ENCODE results near the gene ABCA3. TPM values are rescaled to one million over a fixed set of nuclear protein-coding genes. Genes with fewer than 3 reads are reported as not detected.

ABCA3 gene
- total RNA-seq, 1 donor from 2014 or later = 21.4 TPM

DNA sequence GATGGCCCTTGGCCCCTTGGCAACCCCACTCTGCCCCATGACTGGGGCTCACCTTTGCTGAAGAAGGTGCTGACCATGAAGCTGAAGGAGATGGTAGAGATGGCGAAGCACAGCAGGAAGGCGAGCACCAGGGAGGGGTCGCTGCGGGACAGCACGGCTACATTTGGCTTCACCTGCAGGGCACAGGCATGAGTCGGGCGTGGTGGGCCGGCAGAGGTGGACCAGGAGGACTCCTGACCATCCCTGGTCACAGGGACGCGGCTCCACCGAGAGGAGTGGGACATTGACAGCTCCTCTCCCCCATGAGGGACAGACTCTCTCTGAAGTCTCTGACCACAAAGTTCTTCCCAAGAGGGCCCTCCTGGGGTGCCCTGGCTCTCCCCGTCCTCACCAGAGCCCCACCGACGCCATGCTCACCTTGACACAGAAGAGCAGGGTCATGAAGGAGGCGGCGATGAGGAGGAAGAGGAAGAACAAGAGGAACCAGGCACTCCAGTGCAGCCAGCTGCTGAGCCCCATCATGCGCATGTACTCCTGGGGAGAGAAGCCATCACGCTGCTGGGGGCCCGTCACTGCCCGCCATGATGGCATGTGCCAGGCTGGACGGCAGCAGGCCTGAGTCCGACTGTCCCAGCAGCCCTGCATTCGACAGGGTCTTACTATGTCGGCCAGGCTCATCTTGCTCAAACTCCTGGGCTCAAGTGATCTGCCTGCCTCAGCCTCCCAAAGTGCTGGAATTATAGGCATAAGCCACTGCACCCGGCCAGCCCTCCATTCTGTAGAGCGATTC is 23.1 kb downstream of the ABCA3 start:
- no peak for DNase-seq (ENCODE audit: low read depth in 2 of 2)

DNA sequence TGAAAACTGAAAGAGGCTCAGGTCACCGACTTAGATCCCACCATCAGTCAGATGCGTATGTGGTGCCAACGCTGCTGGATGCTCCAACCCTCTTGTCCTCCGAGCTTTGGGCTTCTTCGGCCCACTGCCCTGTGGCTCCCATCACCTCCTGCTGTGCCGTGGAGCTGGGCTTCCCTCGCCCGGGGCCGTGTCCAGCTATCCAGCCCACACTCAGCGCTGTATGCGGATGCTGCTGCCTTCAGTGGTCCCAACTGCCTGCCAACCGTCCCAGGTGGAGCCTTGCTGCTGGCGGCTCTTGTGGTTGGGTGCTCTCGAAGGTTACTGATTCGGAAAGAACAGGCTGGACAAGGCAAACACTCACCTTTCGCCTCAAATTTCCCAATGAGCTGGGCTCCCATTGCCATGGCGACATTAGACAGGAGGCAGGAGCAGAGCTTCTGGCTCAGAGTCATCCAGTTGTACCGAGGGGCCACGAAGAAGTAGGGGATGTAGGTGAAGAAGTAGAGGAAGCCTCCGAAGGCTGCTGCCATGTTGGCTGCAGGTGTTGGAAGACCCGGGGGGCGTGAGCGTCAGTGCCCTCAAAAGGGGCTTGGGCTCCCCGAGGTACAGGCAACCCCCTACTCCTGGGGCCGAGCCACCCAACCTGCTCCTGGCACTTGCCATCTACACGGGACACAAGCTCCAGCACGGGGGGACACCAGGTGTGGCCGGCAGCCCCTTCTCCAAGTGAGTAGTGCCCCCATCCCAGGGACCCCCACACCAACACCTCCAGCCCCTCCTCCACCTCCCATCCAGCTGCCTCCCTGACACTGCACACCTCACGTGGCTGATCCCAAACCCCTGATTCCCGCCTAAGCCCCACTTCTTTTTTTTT is 32.2 kb downstream of the ABCA3 start:
- no peak for DNase-seq (ENCODE audit: low read depth in 2 of 2)

DNA sequence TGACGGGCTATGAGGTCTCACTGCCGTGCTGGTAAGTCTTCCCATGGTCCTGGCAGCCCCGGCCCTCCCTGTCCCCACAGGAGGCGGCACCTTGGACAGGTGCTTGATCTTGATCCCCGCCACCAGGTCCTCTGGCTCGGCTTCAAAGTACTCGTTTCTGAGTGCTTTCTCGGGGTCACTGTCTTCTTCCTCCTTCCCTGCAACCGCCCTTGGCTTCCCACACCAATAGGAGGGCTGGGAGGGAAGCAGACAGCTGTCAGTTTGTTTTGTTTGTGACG is 40.7 kb downstream of the ABCA3 start:
- DNase-seq (ENCODE audit: low read depth in 2 of 2) = no peak

DNA sequence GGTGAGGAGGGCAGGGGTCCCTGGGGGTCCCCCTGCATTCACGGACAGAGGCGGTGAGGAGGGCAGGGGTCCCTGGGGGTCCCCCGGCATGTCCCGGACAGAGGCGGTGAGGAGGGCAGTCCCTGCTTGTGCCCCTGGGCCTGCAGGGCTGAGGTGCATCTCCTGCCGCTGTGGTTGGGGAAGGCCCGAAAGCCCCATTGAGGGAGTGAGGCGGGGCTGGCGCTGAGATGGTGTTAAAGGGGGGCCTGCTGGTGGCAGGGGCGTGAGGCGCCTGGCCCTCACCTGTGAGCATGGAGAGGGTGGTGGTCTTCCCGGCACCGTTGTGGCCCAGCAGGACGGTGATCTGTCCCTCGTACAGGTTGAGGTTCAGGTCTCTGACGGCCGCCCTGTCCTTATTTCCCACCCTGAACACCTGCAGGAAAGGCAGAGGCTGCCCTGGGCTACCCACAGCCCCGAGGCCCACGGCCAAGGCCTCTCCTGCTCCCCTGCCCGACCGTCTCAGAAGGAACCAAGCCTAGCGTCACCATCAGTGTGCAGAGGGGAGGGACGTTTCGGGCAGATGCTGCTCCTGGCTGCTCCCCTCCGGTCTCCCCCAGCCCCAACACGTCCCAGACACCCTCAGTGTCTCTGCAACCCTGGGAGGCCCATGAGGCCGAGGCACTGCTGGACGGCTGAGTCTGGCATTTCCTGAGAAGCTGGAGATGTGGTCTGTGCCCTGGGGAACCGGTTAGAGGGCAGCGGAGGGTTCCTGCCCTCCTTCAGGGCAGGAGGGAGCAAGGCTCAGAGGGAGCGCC is 41.2 kb downstream of the ABCA3 start:
- no peak for DNase-seq (ENCODE audit: low read depth in 2 of 2)

DNA sequence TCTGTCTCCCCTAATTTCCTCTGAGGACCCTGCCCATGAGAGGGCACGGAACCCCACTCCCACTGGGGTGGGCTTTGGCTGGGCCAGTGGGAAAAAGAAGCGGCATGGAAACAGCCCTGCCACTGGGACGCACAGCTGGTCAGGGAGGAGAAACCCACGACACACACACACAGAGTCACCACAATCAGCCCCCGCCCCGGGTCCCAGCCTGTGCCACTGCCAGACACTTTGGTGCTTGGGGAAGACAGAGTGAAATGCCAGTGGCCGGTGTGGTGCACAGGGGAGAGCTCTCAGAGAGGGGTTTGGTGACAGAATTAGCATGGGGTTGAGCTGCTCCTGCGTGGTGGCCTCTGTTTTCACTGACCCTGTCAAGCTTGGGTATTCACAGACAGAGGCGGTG is 41.9 kb downstream of the ABCA3 start:
- DNase-seq (ENCODE audit: low read depth in 2 of 2) = no peak

DNA sequence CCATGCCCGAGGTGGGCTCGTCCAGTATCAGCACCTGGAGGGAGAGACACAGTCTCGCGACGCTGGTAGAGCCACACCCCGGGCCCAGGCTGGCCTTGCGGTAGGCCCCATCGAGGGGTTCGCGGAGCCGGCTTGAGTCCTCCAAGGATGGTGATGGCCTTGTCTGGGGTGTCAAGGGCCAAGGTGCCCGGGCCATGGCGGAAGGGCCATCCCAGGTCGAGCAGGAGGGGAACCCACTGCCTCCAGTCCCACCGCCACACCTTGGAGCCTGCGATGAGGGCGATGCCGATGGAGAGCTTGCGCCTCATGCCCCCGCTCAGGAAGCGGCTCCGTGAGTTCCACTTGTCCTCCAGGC is 43.0 kb downstream of the ABCA3 start:
- DNase-seq (ENCODE audit: low read depth in 2 of 2) = no peak

DNA sequence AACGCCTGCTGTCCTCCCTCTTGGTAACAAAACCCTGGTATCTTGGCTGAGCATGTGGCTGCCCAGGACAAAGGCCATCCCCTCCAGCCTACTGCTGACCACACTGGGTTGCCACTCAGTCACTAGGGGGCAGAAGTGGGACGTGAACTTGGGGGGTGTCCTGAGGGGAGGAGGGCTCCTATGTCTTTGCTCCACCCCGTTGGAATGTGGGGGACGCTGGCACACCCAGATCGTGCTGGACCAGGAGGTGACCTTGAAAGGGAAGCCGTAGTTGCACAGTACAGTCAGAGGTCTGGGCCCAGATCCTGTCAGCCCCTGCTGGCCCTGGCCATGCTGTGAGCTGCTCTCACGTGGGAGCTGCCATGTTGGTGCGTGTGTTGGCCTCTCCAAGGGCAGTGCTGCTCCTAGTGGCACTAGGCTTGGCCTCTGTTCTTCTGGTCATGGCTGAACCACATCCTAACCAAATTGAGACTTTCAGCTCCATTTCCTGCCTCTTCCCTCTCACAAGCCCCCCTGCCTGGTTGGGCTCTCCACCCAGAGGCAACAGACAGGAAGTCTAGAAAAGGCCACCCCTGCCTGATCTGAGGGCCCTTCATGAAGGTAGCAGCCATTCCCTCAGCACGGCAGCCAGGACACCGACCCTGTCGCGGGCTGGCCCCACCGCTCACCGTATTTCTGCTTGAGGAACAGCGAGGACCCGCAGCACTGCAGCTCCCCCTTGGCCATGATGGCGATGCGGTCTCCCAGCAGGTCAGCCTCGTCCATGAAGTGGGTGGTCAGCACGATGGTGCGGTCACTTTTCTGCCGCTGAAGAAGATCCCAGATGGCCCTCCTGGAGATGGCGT is 43.6 kb downstream of the ABCA3 start:
- peak; percentile 40 to 54 for DNase-seq (ENCODE audit: low read depth in 2 of 2)

DNA sequence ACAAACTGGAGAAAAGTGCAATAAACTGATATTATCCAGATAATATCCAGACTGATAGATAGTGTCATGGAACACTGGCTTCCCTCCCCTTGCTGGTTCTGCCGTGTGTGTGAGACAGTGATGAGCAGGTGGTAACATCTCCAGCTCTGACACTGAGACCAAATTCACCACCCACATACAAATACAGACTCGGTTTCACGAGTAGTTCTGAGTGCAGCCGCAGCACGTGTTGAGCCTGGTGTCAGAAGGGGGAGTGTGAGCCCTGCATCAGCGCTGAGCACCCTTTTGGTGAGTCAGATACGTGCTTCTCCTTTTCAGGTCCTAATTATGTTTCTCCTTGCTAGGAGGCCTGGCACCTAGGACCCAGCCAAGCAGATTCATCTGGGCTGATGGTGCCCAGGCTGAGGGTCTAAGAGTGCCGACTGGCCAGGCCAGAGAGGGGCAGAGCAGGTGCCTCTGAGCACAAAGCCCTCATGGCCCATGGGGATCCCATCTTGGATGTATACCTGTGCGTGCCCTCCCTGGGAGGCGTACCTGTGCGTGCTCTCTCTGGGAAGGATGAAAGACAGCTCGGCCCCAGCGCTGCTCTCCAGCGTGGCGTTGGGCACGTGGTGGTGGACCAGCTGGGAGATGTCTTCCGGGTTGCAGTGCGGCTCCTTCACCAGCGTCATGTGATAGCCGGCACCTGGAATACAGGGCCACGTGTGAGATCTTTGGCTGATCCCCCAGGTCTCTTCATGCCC is 45.3 kb downstream of the ABCA3 start:
- no peak for DNase-seq (ENCODE audit: low read depth in 2 of 2)

DNA sequence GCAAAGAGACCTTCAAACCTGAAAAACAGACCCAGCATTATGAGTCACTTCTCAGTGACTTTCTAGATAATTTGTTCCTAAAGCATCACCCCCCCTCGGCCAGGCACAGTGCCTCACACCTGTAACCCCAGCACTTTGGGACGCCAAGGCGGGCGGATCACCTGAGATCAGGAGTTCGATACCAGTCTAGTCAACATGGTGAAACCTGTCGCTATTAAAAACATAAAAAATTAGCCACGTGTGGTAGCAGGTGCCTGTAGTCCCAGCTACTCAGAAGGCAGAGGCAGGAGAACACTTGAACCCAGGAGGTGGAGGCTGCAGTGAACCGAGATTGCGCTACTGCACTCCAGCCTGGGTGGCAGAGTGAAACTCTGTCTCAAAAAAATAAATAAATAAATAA is 48.3 kb downstream of the ABCA3 start:
- no peak for DNase-seq (ENCODE audit: low read depth in 2 of 2)

DNA sequence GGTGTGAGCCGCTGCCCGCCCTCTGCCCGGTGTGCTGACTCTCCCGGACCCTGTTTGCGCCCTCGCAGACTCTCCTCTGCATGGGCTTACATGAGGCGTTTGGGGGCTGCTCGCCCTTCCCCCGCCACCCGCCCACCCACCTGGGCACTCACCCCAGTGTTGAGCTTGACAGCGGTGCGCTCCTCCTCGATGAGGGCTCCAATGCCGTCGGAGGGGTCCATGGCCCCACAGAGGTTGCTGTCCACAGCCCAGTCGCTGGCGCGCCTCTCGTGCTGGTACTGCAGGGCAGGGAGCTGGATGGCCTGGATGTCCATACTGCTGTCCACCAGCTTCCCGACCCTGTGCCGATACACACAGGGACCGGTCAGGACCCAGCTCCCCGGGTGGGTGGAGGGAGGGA is 51.2 kb downstream of the ABCA3 start:
- DNase-seq (ENCODE audit: low read depth in 2 of 2) = no peak

DNA sequence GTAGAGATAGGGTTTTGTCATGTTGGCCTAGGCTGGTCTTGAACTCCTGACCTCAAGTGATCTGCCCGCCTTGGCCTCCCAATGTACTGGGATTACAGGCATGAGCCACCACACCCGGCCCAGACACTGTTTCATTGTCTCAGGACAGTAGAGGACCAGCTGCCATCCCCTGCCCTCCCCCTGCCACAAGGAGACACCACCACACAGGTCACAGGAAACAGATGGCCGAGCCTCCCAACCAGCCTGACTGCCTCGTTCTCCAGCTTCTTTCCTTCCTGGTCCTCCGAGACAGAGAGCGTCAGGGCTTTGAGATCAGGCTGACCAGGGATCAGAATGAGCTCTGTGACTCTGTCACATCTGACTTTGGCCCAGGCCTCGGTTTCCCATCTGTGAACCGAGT is 51.8 kb downstream of the ABCA3 start:
- DNase-seq (ENCODE audit: low read depth in 2 of 2) = peak in 1 of 2 donors; percentile 19

DNA sequence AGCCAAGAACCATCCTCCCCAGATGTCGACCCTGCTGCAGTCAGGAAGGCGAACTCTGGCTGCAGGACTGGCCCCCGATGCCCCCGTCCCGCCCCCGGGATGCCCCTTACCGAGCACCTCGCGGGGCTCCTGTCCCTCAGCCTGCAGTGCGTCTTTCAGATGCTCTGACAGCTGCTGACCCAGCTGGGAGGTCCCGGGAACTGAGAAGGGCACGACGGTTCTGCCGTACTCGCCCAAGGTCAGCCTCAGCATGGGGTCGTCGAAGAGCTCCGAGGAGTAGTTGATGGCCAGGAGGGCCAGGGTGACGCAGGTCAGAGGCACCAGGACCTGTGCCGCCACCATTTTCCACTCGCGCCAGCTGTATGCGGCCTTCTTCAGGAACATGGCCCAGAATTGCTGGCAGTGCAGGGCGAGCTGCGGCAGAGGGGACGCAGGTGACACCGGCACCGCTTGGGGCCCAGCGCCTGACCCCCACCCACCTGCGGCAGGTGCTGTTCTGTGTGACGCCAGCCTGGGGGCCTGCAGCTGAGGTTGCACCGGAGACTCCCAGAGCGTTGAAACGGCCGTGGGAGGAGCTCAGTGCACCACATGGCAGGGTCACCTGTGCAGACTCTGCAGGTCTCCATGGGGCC is 52.5 kb downstream of the ABCA3 start:
- DNase-seq (ENCODE audit: low read depth in 2 of 2) = no peak

DNA sequence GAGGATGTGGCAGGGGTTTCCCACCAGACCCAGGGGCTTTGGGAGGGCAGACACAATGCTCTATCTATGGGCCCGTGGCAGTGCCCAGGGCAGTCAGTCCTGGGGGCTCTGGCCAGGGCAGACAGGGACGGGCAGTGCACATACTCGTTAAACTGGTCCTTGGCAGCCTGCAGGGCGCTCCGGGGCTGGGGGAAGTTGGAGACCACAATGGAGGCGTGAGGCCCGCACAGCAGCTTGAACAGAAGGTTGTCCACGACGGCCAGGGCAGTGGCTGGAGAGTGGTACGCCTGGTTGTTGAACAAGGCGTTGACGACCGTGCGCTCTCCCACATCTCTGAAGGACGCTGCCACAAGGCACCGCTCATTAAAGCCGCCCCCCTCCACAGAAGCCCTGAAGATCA is 54.0 kb downstream of the ABCA3 start:
- no peak for DNase-seq (ENCODE audit: low read depth in 2 of 2)

DNA sequence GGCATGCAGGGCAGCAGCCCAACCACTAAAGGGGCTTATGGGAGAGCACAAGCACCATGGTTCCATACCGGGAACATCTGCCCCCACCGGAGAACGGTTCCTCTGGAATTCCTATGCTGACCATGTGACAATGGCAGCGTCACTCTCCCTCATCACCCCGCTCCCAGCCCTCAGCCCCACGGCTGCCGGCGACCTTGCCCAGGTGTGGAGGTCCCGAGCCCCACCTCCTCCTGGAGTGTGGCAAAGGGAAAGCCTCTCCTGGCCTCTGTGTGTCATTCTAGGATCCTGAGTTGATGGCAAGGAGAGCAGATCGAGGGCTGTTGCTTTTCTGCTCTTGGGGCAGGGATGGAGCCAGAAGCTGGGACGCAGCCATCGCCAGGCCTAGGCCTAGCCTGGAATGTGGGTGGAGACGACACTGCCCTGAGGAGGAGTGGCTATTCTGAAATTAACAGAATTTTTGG is 54.8 kb downstream of the ABCA3 start:
- no peak for DNase-seq (ENCODE audit: low read depth in 2 of 2)

DNA sequence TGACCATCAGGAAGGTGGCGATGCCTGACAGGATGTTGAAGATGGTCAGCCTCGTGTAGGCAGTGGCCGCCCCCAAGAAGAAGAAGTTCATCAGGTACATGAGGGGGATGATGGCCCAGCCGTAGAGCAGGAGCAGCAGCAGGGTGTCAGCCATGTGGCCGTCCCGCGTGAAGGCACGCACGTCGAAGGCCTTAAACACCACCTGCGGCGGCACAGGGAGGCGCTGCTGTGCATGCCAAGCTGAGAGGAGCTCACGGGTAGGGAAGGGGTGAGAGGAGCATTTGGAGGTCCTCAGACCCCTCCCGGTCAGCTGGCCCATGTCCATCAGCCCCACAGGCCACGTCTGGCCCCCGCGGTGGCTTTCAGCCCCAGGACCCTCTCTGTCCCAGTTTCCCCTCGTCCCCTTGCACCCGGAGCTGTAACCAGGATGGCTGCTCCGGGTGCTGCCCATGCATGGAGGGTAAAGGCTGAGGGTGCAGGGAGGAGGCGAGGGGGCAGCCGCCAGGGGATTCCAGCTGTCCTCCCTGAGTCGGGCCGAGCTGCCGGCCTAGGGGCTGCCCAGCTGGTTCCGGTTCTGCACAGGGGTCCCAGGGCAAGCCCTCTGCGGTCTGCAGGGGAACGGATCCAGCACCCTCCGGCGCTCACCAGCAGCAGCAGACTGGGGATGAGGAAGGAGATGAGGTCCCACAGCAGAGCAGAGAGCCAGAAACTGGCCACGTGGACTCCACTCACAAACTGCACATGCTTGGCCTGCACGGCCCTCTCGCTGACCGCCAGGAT is 55.5 kb downstream of the ABCA3 start:
- DNase-seq (ENCODE audit: low read depth in 2 of 2) = no peak

DNA sequence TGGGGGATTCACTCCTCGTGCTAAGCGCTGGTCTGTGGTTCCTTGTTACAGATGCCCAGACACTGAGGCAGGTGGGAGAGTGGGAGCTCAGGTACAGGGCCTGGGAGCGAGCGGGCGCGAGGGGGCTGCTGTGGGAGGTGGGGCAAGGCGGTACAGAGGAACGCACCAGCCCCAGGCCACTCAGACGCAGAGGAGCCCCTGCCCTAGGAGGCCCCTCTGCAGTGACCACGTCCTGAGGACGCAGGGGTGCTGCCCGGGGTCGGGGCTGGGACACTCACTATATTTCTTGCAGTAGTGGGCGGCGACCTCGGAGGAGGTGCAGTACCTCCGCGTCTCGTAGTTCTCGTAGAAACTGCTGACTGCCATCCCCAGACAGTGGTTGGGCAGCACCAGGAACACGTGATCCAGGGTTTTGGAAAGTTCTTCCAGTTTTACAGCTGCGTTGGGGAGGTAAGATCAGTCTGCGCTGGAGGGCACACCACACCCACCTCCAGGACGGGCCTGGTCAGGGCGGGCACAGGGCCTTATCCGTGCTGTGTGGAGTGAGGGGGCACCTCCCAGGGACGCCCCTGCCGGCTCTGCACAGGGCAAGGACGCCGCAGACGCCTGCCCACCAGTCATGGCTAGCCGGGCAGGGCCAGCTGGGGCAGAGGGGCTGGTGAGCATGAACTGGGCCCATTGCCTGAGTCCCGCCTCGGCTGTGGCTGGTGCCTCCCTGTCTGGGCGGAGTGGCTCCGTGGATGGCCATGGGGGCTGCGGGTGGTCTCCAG is 56.3 kb downstream of the ABCA3 start:
- no peak for DNase-seq (ENCODE audit: low read depth in 2 of 2)

DNA sequence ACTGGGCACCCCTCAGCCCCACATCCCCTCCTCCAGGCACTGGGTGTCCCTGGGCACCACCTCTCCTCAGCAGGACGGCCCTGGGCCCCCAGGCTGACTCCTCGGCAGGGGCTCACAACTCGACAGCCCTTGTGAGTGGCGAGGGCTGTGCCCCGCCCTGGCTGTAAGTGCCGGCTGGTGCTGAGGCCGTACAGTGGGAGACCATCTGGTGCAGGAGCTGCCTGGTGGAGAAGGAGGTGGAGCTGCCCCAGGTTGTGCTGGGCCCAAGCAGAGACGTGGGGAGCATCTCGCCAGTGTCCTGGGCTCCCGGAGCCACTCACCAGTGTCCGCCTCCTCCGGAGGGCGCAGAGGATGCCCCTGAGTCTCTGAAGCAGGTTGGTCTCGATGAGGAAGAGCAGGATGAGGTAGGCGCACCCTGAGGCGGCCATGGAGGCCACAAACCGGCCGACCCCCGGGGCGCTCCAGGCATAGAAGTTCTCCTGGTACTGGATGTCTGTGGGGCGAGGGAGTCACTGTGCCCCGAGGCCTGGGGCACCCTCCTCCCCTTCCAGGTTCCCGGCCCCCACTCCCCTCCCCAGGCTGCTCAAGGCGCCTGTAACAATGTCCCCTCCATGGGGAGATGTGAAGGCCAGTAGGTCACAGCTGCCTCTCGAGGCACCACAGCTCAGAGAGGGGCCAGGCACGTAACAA is 57.5 kb downstream of the ABCA3 start:
- no peak for DNase-seq (ENCODE audit: low read depth in 2 of 2)

DNA sequence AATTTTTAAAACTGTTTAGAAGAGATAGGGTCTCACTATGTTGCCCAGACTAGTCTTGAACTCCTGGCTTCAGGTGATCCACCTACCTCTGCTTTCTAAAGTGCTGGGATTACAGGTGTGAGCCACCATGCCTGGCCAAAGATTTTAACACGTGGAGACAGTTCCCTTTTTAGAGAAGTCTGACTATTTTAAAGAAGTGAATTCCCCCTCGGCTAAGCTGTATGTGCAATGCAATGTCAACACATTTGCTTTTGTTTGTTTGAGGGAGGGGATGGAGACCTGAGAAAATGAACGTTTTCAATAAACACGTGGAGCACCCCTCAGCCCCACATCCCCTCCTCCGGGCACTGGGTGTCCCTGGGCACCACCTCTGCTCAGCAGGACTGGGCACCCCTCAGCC is 58.3 kb downstream of the ABCA3 start:
- no peak for DNase-seq (ENCODE audit: low read depth in 2 of 2)
